A549 (cell line): ENCODE data around the gene IGFN1.

Source experiments
- CTCF ChIP-seq: fragments of >200 bp; sonication (Bioruptor Twin); formaldehyde crosslinking; IDR thresholded peaks from 3 replicates; pipeline ENCODE4 v1.5.1; 2016
- EHF ChIP-seq: fragments of 250-450 bp; sonication (Bioruptor Pico); IDR thresholded peaks from 2 replicates; pipeline ENCODE4 v1.5.0; 2020; ENCODE audit warnings: mild to moderate bottlenecking
- POLR2A ChIP-seq: IDR thresholded peaks from 2 replicates; pipeline ENCODE4 v1.6.1; 2012; ENCODE audit warnings: mild to moderate bottlenecking, low read length
- RAD21 ChIP-seq, 2 experiments: fragments of >200 bp in 1 of 2; sonication (Bioruptor Twin) in 1 of 2; formaldehyde crosslinking in 1 of 2; IDR thresholded peaks in 1 of 2; conservative IDR thresholded peaks in 1 of 2; 2 replicates in 1 of 2; 3 replicates in 1 of 2; pipeline ENCODE4 v1.6.1; 2012 to 2018; ENCODE audit warnings: inconsistent platforms in 1 of 2

DNA sequence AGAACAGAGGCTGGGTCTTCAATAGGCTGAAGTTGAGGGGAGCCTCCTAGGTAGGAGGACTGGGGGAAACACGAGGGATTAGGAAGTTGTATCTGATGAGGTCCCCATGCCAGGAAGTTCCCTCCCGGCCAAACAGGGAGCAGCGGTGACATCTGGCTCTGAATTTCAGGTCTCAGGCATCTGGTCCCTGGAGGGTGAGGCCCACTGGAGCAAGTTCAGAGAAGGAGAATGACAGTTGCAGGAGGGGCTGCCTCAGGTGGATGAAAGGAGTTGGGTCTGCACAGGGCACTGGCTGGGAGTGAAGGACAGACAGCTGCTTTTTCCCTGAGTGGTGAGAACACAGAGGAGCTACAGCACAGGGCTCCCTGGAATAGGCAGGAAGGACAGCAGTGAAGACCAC is 45.5 kb upstream of the IGFN1 start:
- TF ChIP-seq POLR2A (no peak), CTCF (no peak), EHF (no peak), RAD21 (conservative IDR thresholded peaks at IDR 0.05 in 1 of 2, IDR thresholded peaks at IDR 0.05 in 1 of 2) (no peak)
